T-helper 2 cell (primary cell): Measurements from ENCODE around the gene AQP6.

Experiments
- DNase-seq, 5 experiments: peaks; one replicate each; pipeline versions ENCODE4 v3.0.0 to v3.0.0-alpha.2; 2012 to 2022

Gene AQP6

DNA sequence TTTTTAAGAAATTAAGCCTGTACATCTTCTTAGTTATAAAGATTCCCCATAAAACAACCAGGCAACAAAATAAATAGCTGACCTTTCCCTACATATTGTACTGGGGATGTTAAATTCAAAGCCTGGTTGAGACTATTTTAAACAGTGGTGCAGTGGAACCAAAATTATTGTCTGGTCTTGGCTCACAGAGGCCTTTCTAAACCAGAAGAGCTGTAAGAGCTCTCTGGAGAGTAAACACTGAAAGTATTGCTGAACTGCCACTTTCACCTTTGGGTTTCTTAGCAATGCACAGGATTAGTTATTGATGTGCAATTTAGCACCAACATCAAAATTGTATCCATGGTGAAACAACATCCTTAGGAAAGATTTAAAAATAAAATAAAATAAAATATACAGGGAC, 31.9 kb downstream of the AQP6 start:
- DNase-seq, result no peak

DNA sequence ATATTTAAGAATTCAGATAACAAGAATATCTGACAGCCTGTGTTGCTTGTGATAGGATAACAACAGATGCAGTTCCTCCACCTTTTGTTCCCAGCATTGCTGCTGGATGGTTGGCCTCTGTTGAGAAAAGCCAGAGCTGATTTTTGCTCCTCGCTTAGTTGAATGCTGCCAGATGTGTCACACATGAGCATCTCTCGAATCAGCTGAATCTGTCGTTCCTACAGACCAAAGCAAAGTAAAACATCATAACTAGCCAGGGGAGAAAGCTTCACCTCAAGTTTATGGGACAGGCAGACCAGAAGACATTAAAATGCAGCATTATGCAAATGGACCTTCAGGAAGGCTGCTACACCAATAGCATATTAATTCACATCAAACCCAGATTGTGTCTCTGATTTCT, 32.4 kb downstream of the AQP6 start:
- no peak for DNase-seq

DNA sequence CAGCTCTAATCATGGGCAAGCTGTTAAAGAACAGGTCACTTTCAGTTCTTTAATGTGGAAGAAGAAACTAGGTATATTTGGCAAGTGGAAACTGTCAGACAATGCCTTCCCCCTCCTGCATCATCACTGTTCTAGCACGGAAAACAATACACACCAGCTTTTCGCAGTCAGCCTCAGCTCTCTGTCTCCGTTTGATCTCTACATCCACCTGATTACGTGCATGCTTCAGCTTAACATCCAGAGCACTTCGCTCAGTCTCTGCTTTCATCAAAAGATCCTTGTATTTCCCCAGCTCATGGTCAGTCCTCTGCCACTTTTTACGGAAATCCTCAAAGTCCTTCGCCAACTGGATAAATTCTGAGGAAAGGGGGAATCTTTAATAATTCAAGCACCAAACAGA, 33.5 kb downstream of the AQP6 start:
- DNase-seq, result no peak

DNA sequence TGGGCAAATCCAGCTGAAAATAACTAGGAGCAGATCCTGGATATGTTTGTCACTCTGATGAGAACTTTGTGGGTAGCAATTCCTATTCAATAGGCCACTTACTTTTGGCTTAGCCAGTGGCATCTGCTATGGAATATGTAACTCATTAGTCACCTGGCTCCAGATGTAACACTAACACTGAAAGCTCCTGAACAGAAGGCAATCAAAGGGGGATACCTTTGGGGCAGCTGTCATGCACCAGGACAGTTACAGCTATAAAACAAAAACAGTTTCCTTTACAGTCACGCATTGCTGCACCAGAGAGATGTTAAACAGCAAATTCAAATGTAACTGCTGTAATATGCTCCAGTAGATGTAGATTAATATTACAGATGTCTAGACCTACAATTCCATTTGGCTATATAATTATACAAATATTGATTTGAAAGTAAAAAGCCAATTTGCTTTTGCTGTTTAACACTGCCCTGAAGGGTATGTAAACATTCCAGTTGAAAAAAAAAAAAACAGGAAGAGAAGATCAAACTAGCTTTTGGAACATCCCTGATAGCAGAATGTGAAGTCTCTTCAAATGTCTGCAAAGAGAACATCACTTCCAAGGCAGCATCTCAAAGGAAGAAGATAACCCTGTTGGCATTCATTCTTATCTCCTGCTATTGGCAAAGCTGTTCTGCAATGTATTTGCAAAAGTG, 34.2 kb downstream of the AQP6 start:
- DNase-seq, result no peak

DNA sequence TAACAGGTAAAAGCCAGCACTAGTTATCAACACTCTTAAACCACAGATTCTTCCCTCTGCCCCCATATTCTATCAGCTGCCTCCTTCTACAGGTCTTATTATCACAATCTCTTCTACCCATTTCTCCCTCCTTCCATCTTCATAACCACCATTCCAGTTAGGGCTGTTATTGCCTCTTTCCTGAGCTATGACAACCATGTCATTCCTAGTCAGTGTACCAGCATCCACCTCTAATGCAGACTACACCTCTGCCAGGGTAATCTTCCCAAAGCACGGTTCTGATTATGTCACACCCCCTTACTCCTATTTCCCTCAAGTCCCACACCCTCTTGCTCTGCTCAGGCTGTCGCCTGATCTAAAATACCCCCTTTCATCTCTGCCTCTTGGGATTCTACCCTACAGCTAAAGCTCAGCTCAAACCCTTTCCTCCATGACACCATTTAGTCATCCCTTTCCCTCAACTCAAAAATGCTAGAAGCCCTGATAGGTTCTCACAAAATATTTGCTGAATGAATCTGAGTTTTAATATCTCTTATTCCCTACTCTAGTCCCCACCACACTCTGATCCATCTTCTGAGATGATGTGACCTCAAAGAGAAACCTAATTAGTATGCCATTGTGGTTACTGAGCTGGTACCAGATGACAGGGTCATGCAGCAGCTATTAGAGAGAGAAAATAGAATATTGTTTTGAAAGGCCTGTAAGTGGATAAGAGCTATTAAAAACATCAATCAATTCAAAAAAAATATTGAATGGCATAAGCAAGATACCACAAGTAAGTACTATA, 40.8 kb downstream of the AQP6 start:
- peak in 1 of 5 experiments; percentile 42 for DNase-seq

DNA sequence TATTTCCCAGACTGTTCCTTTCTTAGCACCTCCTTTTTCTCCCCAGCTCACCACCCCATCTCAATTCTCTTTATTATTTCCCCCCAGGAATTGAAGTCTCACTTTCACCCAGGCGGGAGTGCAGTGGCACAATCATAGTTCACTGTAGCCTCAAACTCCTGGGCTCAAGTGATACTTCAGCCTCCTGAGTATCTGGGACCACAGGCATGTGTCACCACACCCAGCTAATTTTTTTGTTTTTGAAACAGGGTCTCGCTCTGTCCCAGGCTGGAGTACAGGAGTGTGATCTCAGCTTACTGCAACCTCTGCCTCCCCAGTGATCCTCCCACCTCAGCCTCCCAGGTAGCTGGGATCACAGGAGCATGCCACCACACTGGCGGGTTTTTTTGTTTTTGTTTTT, 41.6 kb downstream of the AQP6 start:
- no peak for DNase-seq

DNA sequence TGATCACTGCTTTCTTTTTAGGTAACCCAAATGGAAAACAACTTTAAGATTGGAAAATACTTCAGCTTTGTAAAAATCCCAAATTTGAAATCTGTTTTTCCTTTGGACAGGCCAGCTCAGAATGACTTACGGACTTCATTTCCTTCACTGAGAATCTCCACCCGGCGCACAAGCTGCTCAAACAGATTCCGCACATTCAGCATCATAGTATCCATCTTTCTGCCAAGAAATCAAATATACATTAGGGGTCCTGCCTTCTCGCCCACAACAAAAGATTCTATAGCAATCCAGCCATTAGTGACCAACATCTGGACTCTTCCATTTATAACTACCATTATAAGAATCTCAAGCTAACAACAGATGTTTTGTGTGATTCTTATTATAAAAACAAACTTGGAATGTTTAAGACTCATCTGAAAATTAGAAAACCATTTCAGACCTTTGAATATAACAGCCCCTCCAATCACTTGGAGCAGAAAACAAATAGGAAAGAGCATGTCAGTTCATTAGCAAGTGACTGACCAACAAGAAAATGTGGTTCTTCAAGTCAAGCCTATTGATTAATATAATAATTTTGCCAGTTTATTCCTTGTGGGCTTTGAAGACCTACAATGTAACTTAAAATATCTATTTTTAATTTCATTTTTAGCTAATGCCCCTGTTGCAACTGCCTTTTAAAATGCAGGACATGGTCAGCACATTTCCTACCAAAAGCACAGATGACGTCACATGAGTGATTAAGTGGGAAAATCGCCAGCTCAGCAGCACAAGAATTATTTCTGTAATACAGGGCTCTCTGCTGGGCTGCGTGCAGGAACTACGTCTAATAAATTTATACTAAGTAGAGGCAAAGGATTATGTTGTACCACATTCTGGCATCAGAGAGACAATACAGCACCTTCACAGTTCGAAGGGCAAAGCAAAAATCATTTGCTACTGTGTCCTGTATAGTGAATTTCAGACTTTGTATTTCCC, 44.0 kb downstream of the AQP6 start:
- no peak for DNase-seq

DNA sequence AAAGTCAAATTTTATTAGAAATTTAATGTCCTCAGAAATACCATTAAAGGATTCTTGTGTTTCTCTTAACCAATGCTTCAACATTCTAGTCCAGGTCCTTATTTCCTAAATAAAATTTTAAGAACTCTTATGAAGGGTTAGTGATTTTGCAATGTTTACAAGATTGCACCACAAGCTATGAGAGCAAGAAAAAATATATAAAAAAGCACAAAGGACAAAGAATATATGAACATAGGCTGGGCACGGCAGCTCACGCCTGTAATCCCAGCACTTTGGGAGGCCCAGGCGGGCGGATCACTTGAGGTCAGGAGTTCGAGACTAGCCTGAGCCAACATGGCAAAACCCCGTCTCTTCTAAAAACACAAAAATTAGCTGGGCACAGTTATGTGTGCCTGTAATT, 44.9 kb downstream of the AQP6 start:
- DNase-seq, result no peak

DNA sequence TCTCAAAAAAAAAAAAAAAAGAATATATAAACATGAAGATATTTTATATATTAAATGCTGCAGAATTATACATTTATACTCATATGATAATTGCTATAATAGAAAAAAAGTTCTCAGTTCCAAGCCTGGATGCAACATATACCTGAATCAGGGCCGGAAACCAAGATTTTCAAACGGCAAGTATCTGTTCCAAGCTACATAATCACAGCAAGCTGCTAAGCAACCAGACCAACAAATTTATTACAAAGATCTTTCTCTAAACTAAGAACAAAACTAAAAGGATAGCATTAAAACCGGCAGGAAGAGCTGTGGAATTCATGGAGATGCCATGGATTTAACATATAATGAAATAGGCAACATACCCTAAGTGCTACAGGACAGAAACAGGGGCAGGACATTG, 45.4 kb downstream of the AQP6 start:
- DNase-seq, result no peak

DNA sequence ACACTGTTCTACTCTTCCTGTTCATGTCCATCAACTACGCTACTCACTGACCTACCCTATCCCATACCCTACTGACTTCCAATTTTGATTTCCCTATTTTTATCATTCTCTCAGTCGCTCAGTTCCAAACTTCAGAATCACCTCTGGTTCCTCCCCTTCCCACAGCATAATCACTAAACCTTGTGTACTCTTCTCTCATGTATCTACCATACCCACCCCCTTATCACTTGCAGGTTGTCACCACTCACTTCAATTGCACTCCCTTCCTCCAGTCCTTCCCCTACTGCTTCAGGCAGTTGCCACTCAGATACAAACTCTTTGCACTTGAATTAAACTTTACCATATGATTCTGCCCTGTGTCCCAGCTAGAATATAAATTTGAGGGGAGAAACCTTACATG, 46.2 kb downstream of the AQP6 start:
- no peak for DNase-seq

DNA sequence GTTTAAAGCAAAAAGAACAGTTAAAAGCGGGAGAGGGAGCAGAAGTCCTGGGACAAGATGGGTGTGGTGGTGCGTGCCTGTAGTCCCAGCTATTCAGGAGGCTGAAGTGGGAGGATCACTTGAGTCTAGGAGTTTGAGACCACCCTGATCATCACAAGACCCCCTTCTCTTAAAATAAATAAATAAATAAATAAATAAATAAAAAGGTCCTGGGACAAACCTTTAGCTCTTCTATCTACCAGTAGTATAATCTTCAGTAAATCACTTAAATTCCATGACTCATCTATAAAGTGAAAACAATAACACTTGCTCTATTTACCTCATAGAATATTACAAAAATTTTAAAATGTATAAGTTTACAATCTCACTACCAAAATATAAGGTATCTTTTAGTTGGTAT, 46.8 kb downstream of the AQP6 start:
- DNase-seq, result no peak

DNA sequence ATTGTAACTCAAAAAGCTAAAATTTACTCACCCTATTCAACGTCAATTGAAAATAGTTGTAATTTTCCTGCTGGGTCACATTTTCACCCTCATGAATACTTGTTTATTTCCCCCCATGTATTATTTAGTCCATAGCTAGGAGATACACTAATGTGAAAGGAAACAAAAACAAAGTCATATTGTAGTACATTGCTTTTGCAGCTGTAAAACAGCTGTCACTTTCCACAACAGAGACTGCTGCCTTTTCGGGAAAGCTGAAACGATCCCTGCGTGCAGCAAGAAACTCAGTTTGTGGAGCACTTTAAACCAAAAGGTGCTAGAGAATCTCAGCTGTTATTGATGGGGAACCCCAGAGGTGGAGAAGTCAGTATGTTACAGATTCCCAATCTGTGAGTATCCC, 48.3 kb downstream of the AQP6 start:
- no peak for DNase-seq

DNA sequence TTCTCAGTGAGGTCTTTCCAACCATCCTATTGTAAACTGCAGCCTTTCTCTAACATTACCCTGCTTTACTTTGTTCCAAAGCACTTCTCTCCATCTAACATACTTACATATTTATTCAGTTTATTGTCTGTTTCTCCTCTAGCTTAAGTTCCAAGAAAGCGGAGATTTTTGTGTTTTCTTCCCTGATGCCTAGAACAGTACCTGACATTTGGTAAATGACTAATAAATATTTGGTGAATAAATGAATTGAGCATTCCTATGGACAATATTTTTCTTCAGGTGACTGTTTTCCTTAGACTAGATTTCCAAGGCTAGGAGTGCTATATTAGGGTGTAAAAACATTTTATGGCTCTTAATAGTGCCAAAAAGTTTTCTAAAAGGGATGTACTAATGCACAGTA, 50.2 kb downstream of the AQP6 start:
- DNase-seq, result no peak

DNA sequence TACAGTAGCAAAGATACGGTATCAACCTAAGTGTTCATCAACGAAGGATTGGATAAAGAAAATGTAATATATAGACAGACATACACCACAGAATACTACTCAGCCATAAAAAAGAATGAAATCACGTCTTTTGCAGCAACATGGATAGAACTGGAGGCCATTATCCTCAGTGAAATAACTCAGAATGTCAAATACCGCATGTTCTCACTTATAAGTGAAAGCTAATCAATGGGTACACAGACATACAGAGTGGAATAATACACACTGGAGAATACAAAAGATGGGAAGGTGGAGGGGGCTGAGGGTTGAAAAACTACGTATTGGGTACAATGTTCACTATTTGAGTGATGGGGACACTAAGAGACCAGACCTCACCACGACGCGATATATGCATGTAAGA, 51.5 kb downstream of the AQP6 start:
- DNase-seq, result no peak

DNA sequence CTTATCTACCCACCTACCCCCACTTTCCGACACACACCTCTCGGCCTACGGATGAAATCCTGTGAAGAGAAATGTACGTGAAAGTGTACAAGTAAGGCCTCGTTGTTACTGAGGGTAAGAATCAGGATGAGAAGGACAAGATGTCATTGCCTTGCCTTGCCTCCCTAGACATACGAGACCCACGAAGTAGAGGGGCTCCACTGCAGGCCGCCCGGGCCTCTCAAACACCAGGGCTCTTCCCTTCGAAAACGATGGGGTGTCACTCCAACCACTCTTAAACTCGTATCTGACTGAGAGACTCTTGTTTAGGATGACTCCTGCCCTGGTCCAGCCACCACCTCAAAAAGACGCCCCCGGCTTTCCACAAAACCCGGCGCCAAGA, 52.0 kb downstream of the AQP6 start:
- DNase-seq, result peak in 1 of 5 experiments; percentile 39

DNA sequence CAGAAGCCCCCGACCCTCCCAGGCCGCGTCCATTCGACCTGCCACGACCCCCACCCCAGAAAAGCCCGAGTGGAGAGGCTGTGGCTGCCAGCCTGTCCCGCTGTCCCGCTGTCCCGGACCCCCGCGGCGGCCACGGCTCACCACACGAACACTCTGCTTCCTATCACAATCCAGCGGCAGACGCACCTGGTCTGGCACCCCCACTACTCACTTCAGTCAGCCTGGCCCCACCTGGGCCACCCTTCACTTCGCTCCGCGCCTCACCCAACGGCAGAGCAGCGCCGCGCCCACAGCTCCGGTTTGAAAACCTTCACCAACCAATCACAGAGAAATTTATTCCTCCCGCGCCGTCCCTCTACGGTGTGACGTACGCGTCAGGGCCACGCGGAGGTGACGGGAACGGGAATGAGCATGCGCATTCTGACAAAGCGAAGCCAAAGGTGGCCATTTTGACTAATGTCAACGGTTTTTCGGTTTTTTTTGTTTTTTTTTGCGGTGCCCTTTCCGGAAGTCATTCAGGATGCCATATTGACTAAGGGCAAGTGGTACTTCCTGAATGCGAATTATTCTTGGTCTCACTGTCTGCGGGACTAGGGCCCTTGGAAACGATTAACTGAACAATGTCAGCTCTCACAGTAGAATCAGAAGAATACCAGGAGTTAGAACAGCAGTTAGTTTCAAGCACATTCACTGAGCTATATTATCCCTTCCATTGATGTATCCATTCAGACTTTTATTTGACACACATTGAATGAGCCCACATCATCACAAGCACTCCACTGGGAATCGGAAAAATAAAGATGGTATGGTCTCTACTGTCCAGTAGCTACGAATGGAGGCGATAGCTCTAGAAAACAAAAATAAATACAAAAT, 52.7 kb downstream of the AQP6 start, which contains the start of gene RACGAP1:
Gene RACGAP1, minus strand, starts transcription at position 308 of the 873 bp plus-strand sequence. CDS start 8,779 bp downstream, outside the sequence.
- peak; percentile 79 to 99 (median 95) for DNase-seq

DNA sequence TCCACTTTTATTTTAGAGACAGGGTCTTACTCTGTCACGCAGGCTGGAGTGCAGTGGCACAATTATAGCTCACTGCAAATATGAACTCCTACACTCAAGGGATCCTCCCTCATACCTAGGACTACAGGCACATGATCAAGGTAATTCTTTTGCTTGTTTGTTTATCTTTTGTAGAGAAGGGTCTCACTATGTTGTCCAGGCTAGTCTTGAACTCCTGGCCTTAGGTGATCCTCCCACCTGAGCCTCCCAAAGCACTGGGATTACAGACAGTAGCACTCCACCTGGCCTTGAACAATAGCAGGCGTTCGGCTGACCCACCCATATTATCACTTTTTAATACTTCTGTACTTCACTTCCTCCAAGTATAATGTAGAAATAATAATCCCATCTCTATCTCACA, 53.9 kb downstream of the AQP6 start:
- no peak for DNase-seq
